Neural cell (in vitro differentiated cells): ENCODE measurements around the gene CISD2. TPM values are rescaled to one million over a fixed set of nuclear protein-coding genes. Genes with fewer than 3 reads are reported as not detected.
"Not testable (repeated sequence)": the region's sequence is repeated elsewhere in the genome, so short reads cannot be mapped to it uniquely, and the experiment has no call there.

ENCODE experiments used
- H2AFZ ChIP-seq: fragments of 200-600, 300-800 bp; sonication (generic), shearing (Covaris generic); 2 replicates; pipeline ENCODE4 v1.6.0; 2014; ENCODE audit warnings: low read depth, mild to moderate bottlenecking, antibody characterized with exemption, low read length, moderate library complexity
- H3F3A ChIP-seq: fragments of 200-600 bp; shearing (Covaris generic); 2 replicates; pipeline ENCODE4 v1.6.1; 2016; ENCODE audit warnings: mild to moderate bottlenecking, moderate library complexity, mixed read lengths, antibody characterized with exemption, low read length; ENCODE audit not compliant: insufficient read depth, poor library complexity, severe bottlenecking
- H3K27ac ChIP-seq: fragments of 200-600, 300-800 bp; sonication (generic), shearing (Covaris generic); 2 replicates; pipeline ENCODE4 v1.5.1; 2014; ENCODE audit warnings: mild to moderate bottlenecking, low read length, moderate library complexity
- H3K27me3 ChIP-seq: fragments of 300-800, 200-600 bp; sonication (generic), shearing (Covaris generic); 2 replicates; pipeline ENCODE4 v1.6.0; 2014; ENCODE audit warnings: mild to moderate bottlenecking, low read depth, low read length, moderate library complexity; ENCODE audit not compliant: insufficient read depth
- H3K36me3 ChIP-seq: fragments of 300-800, 200-600 bp; sonication (generic), shearing (Covaris generic); 2 replicates; pipeline ENCODE4 v1.5.1; 2014; ENCODE audit warnings: mild to moderate bottlenecking, antibody characterized with exemption, low read length, moderate library complexity; ENCODE audit not compliant: insufficient read depth
- H3K4me2 ChIP-seq: fragments of 300-800, 200-600 bp; sonication (generic), shearing (Covaris generic); 2 replicates; pipeline ENCODE4 v1.6.0; 2014; ENCODE audit warnings: mild to moderate bottlenecking, low read length
- H3K4me3 ChIP-seq: fragments of 300-800, 200-600 bp; sonication (generic), shearing (Covaris generic); 2 replicates; pipeline ENCODE4 v1.5.1; 2014; ENCODE audit warnings: mild to moderate bottlenecking, low read length, moderate library complexity
- H3K79me2 ChIP-seq: fragments of 200-600 bp; shearing (Covaris generic); replicated peaks from 2 replicates; pipeline ENCODE4 v1.6.0; 2014; ENCODE audit warnings: mild to moderate bottlenecking, low read length, moderate library complexity; ENCODE audit not compliant: insufficient read depth
- H3K9ac ChIP-seq: fragments of 300-800, 200-600 bp; sonication (generic), shearing (Covaris generic); 2 replicates; pipeline ENCODE4 v1.6.1; 2016; ENCODE audit warnings: mild to moderate bottlenecking, low read length, mixed read lengths
- H3K9me2 ChIP-seq: fragments of 200-600 bp; shearing (Covaris generic); 2 replicates; pipeline ENCODE4 v1.6.1; 2016; ENCODE audit warnings: mild to moderate bottlenecking, low read length, mixed read lengths; ENCODE audit not compliant: insufficient read depth
- H3K9me3 ChIP-seq: fragments of 200-600, 300-800 bp; sonication (generic), shearing (Covaris generic); 2 replicates; pipeline ENCODE4 v1.6.1; 2016; ENCODE audit warnings: mild to moderate bottlenecking, mixed run types, low read length, moderate library complexity, mixed read lengths
- H4K20me1 ChIP-seq: fragments of 200-600 bp; shearing (Covaris generic); 2 replicates; pipeline ENCODE4 v1.6.1; 2016; ENCODE audit warnings: mild to moderate bottlenecking, mixed run types; ENCODE audit not compliant: insufficient read depth
- EZH2 ChIP-seq: fragments of 200-600, 300-800 bp; shearing (Covaris generic), sonication (generic); IDR thresholded peaks from 2 replicates; pipeline ENCODE4 v1.6.1; 2014; ENCODE audit warnings: antibody characterized with exemption, low read length, borderline replicate concordance, mild to moderate bottlenecking; ENCODE audit not compliant: insufficient read depth, poor library complexity, severe bottlenecking
- TAF1 ChIP-seq: IDR thresholded peaks from 2 replicates; pipeline ENCODE4 v1.6.1; 2012; ENCODE audit warnings: low read depth
- polyA plus RNA-seq: library from polyadenylated mRNA; depleted of rRNA; stranded (reverse); fragments of >200 nt; gene quantifications from 2 replicates; pipeline ENCODE4 v1.2.3, GENCODE V29; 2014
- small RNA-seq, 3 experiments: library from RNA; depleted of rRNA; stranded (forward); fragments of <200 nt; gene quantifications; one replicate each; pipeline ENCODE3, GENCODE V24; 2012

The CISD2 gene
- polyA plus RNA-seq, 1 donor from 2014 or later = 102 TPM

- Histone ChIP-seq H3K9me2 (no peaks in the 10 kb centered on the region), H3K27ac (no peak overlapping the region), H3K4me2 (no peak overlapping the region), H3K9me3 (no peaks in the 10 kb centered on the region), H4K20me1 (no peaks in the 10 kb centered on the region), H3K79me2 (no peaks in the 10 kb centered on the region), H2AFZ (no peak overlapping the region), H3K27me3 (no peaks in the 10 kb centered on the region), H3K4me3 (no peak overlapping the region), H3K36me3 (no peaks in the 10 kb centered on the region), H3K9ac (no peak overlapping the region), H3F3A (no peaks in the 10 kb centered on the region)
- TF ChIP-seq EZH2 = no peak
- TF ChIP-seq TAF1 = no peak
These were observed 66.9 kb downstream of the CISD2 start for GRCh38 chr4:102935716-102936115.

DNA sequence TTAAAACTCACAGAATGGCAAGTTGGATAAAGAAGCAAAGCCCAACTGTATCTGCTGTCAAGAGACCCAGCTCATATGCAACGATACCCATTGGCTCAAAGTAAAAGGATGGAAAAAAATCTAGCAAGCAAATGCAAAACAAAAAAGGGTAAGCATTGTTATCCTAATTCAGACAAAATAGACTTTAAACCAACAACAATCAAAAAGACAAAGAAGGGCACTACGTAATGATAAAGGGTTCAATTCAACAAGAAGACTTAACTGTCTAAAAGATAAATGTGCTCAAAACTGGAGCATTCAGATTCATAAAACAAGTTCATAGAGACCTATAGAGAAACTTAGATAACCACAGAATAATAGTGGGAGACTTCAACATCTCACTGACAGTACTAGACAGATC lies 69.3 kb downstream of the CISD2 start:
- H3K27ac ChIP-seq, H3K9me3 ChIP-seq, H3F3A ChIP-seq, H2AFZ ChIP-seq, H4K20me1 ChIP-seq, H3K27me3 ChIP-seq, H3K9ac ChIP-seq, H3K36me3 ChIP-seq, H3K79me2 ChIP-seq, H3K4me3 ChIP-seq, H3K4me2 ChIP-seq, H3K9me2 ChIP-seq: not testable (repeated sequence)

Small RNAs within 50 kb of the gene (small RNA-seq; reads per million reads assigned to genes)
- 0 reads per million in 3 experiments for gene RNU7-151P

Other genes with a start within 250 kb of the CISD2 start
- gene MANBA, start 108.0 kb upstream of the CISD2 start, polyA plus RNA-seq = 43.8 and 53.7 TPM in 2 replicates
- 352 and 373 TPM in 2 replicates for gene UBE2D3, start 41.4 kb upstream of the CISD2 start, polyA plus RNA-seq
- not detected in 2 replicates for gene SLC9B1, start 150.7 kb downstream of the CISD2 start, polyA plus RNA-seq
- gene SLC9B2, start 207.8 kb downstream of the CISD2 start, polyA plus RNA-seq = 36.9 and 46.3 TPM in 2 replicates
- 12.9 and 16.9 TPM in 2 replicates for gene BDH2, start 230.8 kb downstream of the CISD2 start, polyA plus RNA-seq